B cell (primary cell): ENCODE results near the gene ICOS.

Source experiments
- CTCF ChIP-seq: fragments of 200-600 bp; IDR thresholded peaks from one replicate; pipeline ENCODE4 v1.8.0; 2022; ENCODE audit warnings: antibody characterized with exemption, mild to moderate bottlenecking
- EZH2 ChIP-seq: IDR thresholded peaks from 2 replicates; pipeline ENCODE4 v1.6.1; 2012; ENCODE audit warnings: borderline replicate concordance, low read depth, mild to moderate bottlenecking, moderate library complexity, low read length; ENCODE audit not compliant: insufficient read depth, poor library complexity, severe bottlenecking

GRCh38 chr2:204005940-204006721, 69.6 kb downstream of the ICOS start:
- TF ChIP-seq CTCF, result no peak
- no peak for TF ChIP-seq EZH2
